Measurements from ENCODE around the gene ELMOD3.
A peak's percentile ranks its signal among the peaks of the same experiment; 100 is the strongest.
"Not testable (repeated sequence)": the region's sequence is repeated elsewhere in the genome, so short reads cannot be mapped to it uniquely, and the experiment has no call there.

Gene ELMOD3

GRCh38 chr2:85405201-85406059 is 50.9 kb downstream of the ELMOD3 start:
- peak; percentile 64 to 71 for DNase-seq

GRCh38 chr2:85409845-85410583 is 55.4 kb downstream of the ELMOD3 start, which contains the start of gene CAPG:
Gene CAPG (minus strand): TSS chr2:85410366. CDS start chr2:85402145, 8,221 bp downstream.
- DNase-seq: peak; percentile 53 to 69

GRCh38 chr2:85410584-85411404 is 56.2 kb downstream of the ELMOD3 start:
- DNase-seq: no peak

- no peak for DNase-seq
Observed at GRCh38 chr2:85411405-85411748, 56.8 kb downstream of the ELMOD3 start.

- DNase-seq: no peak
Observed at GRCh38 chr2:85413592-85414420, 59.2 kb downstream of the ELMOD3 start.

GRCh38 chr2:85414421-85414759 is 59.8 kb downstream of the ELMOD3 start:
- not testable (repeated sequence) for DNase-seq

GRCh38 chr2:85414761-85415553 is 60.4 kb downstream of the ELMOD3 start:
- no peak for DNase-seq

GRCh38 chr2:85415980-85416650 is 61.5 kb downstream of the ELMOD3 start:
- no peak for DNase-seq

- DNase-seq: peak; percentile 78 to 88
Observed at GRCh38 chr2:85418132-85419008, 63.8 kb downstream of the ELMOD3 start, which contains the start of gene SH2D6. Gene SH2D6 (plus strand): TSS chr2:85418714. CDS start chr2:85429466, 10,752 bp downstream.

- DNase-seq: no peak
Observed at GRCh38 chr2:85419009-85419675, 64.6 kb downstream of the ELMOD3 start.

GRCh38 chr2:85420536-85421259 is 66.1 kb downstream of the ELMOD3 start:
- DNase-seq: peak; percentile 86 to 90

- DNase-seq: no peak
Observed at GRCh38 chr2:85421260-85422071, 66.9 kb downstream of the ELMOD3 start.

GRCh38 chr2:85422072-85422457 is 67.5 kb downstream of the ELMOD3 start:
- no peak for DNase-seq

- DNase-seq: no peak
Observed at GRCh38 chr2:85423525-85423924, 69.0 kb downstream of the ELMOD3 start.

GRCh38 chr2:85425588-85425987 is 71.0 kb downstream of the ELMOD3 start:
- DNase-seq: no peak

- no peak for DNase-seq
Observed at GRCh38 chr2:85427300-85427835, 72.8 kb downstream of the ELMOD3 start.

- no peak for DNase-seq
Observed at GRCh38 chr2:85428343-85428881, 73.8 kb downstream of the ELMOD3 start.

Data from CD4-positive, alpha-beta T cell treated with Interferon alpha-2 for 1 hour (primary cell).